NT2/D1 (cell line): ENCODE data around the gene AP2A2.

Experiments
- DNase-seq: peaks from one replicate; pipeline ENCODE4 v3.0.0-alpha.2; 2011; ENCODE audit warnings: low read depth, low spot score
- H3K27me3 ChIP-seq: 2 replicates; pipeline ENCODE4 v1.6.0; 2011; ENCODE audit warnings: mild to moderate bottlenecking; ENCODE audit not compliant: insufficient read length, insufficient read depth
- H3K36me3 ChIP-seq: 2 replicates; pipeline ENCODE4 v1.6.1; 2011; ENCODE audit warnings: mild to moderate bottlenecking, low read length, mixed read lengths; ENCODE audit not compliant: insufficient read depth, insufficient read length
- H3K4me1 ChIP-seq: 2 replicates; pipeline ENCODE4 v1.5.1; 2011; ENCODE audit not compliant: insufficient read depth, insufficient read length
- H3K4me3 ChIP-seq: 2 replicates; pipeline ENCODE4 v1.5.1; 2011; ENCODE audit warnings: low read depth; ENCODE audit not compliant: insufficient read length
- H3K9ac ChIP-seq: 2 replicates; pipeline ENCODE4 v1.6.0; 2011; ENCODE audit warnings: low read depth; ENCODE audit not compliant: insufficient read length
- H3K9me3 ChIP-seq: 2 replicates; pipeline ENCODE4 v1.5.1; 2011; ENCODE audit warnings: mild to moderate bottlenecking, low read length; ENCODE audit not compliant: insufficient read depth
- SUZ12 ChIP-seq: IDR thresholded peaks from 2 replicates; pipeline ENCODE4 v1.6.1; 2011; ENCODE audit not compliant: insufficient read length, insufficient read depth; ENCODE audit errors: extremely low read depth
- YY1 ChIP-seq: IDR thresholded peaks from 2 replicates; pipeline ENCODE4 v1.6.1; 2011; ENCODE audit not compliant: insufficient read length, insufficient read depth
- ZNF274 ChIP-seq: IDR thresholded peaks from 2 replicates; pipeline ENCODE4 v1.6.1; 2011; ENCODE audit warnings: mild to moderate bottlenecking, low read depth, low read length

AP2A2 gene

DNA sequence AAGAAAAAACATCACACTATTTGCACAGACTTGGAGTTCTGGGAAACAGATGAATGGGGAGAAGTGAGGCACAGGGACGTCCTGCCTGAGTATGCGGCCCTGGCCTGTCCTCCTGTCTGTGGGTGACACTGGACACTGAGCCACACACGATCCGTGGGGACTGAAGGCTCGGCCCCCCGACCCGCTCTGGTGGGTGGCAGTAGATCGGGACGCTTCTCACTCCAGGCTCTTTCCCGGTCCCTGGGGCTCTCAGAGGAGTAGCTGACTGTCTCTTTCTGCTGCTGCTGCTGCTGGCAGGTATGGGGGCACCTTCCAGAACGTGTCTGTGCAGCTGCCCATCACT lies 83.1 kb downstream of the AP2A2 start:
- Histone ChIP-seq H3K4me1 (peaks cover 3% of the 10 kb centered on the region), H3K4me3 (no peak overlapping the region), H3K9ac (no peak overlapping the region), H3K9me3 (no peaks in the 10 kb centered on the region), H3K36me3 (peaks cover 98% of the 10 kb centered on the region), H3K27me3 (no peaks in the 10 kb centered on the region)
- DNase-seq = no peak
- TF ChIP-seq SUZ12 (no peak), YY1 (no peak), ZNF274 (no peak)

DNA sequence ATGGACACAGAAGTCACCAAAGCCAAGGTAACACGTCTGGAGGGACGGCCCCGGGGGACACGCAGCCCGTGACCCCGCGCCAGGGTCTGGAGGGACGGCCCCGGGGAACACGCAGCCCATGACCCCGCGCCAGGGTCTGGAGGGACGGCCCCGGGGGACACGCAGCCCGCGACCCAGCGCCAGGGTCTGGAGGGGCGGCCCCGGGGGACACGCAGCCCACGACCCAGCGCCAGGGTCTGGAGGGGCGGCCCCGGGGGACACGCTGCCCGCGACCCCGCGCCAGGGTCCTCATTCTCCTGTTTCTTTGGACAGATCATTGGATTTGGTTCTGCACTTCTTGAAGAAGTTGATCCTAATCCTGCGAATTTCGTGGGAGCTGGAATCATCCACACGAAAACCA lies 83.7 kb downstream of the AP2A2 start:
- peaks cover 3% of the 10 kb centered on the region for H3K4me1 ChIP-seq
- H3K9me3 ChIP-seq = no peaks in the 10 kb centered on the region
- H3K9ac ChIP-seq = no peak overlapping the region
- DNase-seq = no peak
- H3K36me3 ChIP-seq = peaks cover 98% of the 10 kb centered on the region
- no peaks in the 10 kb centered on the region for H3K27me3 ChIP-seq
- no peak for TF ChIP-seq SUZ12
- no peak for TF ChIP-seq ZNF274
- TF ChIP-seq YY1 = no peak
- no peak overlapping the region for H3K4me3 ChIP-seq

DNA sequence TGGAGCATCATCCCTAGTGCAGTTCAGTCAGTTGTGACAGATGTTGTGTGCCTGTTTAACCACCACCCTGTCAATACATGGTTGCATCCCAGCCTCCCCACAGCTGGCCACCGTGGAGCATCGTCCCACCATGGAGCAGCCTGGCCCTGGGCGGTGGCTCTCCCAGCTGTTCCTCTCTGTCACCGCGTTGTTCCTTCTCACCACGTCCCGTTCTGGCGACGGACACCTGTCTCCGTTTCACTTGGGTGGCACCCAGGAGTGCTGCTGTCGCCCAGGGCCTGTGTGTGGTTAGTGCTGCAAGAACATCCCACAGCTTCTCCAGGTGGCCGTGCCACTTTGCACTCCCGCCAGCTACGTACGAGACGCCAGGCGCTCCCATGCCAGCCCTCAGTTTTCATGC lies 84.3 kb downstream of the AP2A2 start:
- Histone ChIP-seq H3K4me1 (peaks cover 3% of the 10 kb centered on the region), H3K4me3 (no peak overlapping the region), H3K9ac (no peak overlapping the region), H3K9me3 (no peaks in the 10 kb centered on the region), H3K36me3 (peaks cover 98% of the 10 kb centered on the region), H3K27me3 (no peaks in the 10 kb centered on the region)
- TF ChIP-seq ZNF274 = no peak
- TF ChIP-seq SUZ12 = no peak
- TF ChIP-seq YY1 = no peak
- no peak for DNase-seq

DNA sequence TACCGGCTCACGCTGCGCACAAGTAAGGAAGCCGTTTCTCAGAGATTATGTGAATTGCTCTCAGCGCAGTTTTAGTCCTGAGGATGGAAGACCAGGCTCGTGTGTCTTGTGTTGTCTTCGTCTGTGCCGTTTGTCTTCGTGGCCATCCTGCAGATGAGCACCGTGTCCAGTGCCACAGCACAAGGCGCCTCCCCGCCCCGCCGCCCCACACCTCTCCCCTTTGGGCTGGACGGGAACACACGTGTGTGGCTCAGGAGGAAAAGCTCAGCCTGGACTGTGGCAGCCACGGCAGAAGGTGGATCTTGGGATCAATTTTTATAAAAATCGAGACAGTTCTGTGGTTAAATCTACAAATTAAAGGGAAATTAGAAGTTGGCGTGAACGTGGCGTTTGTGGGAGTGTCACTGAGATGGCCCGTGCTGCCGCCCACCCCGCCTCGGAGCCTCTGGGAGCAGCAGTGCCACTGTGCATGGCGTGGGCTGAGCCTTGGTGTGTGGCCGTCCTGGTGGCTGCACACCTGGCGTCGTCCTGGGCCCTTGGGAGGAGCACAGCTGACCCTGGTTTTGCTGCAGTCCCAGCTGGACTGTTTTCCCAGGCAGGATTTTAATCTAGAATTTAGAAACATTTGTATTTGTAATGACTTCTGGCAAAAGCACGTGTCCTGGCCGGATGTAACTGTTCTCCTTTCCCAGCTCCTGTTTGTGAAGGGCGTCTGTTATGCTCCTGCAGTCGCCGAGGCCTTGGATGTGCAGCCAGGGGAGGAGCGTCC lies 85.1 kb downstream of the AP2A2 start:
- Histone ChIP-seq H3K4me1 (no peaks in the 10 kb centered on the region), H3K36me3 (peaks cover 96% of the 10 kb centered on the region), H3K4me3 (no peak overlapping the region), H3K27me3 (no peaks in the 10 kb centered on the region), H3K9me3 (no peaks in the 10 kb centered on the region), H3K9ac (no peak overlapping the region)
- TF ChIP-seq SUZ12 = no peak
- TF ChIP-seq YY1 = no peak
- TF ChIP-seq ZNF274 = no peak
- DNase-seq = no peak

DNA sequence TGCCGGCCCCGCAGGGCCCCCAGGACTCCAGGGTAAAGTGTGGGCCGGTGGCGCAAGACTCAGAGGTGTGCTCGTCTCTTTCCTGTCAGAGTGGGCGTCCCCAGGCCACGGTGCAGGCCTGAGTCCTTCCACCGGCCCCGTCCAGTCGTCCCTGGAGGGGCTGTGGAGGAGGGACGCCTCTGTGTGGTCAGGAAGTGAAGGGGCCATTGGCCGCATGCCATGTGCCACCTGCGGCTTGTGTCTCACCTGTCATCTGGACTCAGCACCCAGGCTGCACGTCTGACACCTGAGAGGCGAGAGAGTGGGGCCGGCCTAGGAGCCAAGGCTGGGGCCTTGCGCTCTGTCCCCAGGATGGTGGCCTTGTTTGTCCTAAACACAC lies 85.6 kb downstream of the AP2A2 start:
- Histone ChIP-seq H3K9me3 (no peaks in the 10 kb centered on the region), H3K4me1 (no peaks in the 10 kb centered on the region), H3K36me3 (peaks cover 90% of the 10 kb centered on the region), H3K27me3 (no peaks in the 10 kb centered on the region), H3K9ac (no peak overlapping the region), H3K4me3 (no peak overlapping the region)
- TF ChIP-seq SUZ12 = no peak
- no peak for TF ChIP-seq ZNF274
- TF ChIP-seq YY1 = no peak
- no peak for DNase-seq

DNA sequence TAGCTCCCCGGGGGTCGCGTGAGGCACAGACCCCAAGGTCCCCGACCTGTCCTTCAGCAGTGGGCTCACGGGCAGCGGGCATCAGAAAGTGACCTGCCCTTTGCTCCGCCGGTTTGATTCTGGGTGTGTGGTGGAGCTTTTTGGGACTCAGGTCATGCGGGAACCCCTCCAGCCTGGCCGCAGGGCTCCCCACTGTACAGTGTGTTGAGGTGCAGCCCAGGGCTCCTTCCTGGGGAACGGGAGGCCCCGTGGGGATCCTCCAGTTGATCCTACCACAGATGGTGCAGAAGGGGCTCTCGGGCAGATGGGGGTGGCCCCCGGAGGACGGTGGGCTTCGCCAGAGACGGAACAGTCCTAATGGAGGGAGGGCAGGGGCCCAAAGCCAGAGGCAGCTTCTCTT lies 86.6 kb downstream of the AP2A2 start:
- no peak for DNase-seq
- no peak overlapping the region for H3K9ac ChIP-seq
- H3K4me3 ChIP-seq = no peak overlapping the region
- H3K36me3 ChIP-seq = peaks cover 80% of the 10 kb centered on the region
- TF ChIP-seq SUZ12 = no peak
- no peaks in the 10 kb centered on the region for H3K4me1 ChIP-seq
- no peaks in the 10 kb centered on the region for H3K9me3 ChIP-seq
- H3K27me3 ChIP-seq = no peaks in the 10 kb centered on the region

DNA sequence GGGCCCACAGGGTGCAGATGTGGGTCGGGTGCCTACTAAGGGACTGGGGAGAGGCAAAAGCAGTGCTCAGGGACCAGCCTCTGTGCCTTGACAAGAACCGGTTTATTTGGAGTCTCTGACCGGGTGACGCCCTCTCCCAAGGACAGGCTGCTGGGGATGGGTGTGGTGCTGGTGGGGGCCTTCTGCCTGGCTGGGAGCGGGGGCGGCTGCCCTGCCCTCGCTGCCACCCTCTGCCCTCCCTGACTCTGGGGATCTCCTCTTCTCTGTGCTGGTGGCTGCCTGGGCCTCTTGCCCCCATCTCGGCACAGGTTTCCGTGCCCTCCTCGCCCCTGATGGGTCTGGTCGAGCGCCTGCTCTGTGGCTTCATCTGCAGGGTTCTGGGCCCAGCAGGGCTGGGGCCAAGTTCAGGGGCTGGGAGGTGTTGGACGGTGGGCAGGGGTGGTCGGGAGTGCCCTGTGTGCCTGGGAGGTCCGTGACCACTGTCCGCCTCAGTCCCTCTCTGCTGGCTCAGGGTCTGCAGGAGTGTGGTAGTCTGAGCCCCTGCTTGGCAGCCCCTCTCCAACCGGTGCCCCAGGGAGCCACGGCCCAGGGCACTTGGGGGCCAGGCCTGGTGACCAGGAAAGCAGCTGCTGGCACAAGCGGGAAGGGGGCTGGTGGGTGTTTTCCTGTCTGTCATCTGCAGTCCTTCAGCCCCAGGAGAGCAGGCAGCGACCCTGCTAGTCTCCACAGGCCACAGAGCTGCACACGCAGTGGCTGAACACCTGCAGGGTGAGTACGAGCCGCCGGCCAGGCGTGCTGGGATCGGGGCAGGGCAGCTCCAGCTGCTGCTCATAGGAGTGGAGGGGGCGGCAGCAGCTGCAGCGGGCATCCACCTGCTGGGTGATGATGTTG lies 87.3 kb downstream of the AP2A2 start:
- TF ChIP-seq SUZ12 (no peak), ZNF274 (no peak), YY1 (no peak)
- Histone ChIP-seq H3K4me3 (no peak overlapping the region), H3K9me3 (no peaks in the 10 kb centered on the region), H3K9ac (no peak overlapping the region), H3K4me1 (no peaks in the 10 kb centered on the region), H3K27me3 (no peaks in the 10 kb centered on the region), H3K36me3 (peaks cover 76% of the 10 kb centered on the region)
- DNase-seq = no peak
